Progenitor cell of endocrine pancreas (in vitro differentiated cells): ENCODE data around the gene ARHGEF2. TPM values are rescaled to one million over a fixed set of nuclear protein-coding genes. Genes with fewer than 3 reads are reported as not detected.

Source experiments
- DNase-seq: peaks from one replicate; pipeline ENCODE4 v3.0.0; 2021; ENCODE audit warnings: low spot score; ENCODE audit not compliant: unreplicated experiment
- H3K27ac Mint-ChIP-seq: 2 replicates; pipeline ENCODE4 v1.8.0; 2021; ENCODE audit warnings: mild to moderate bottlenecking, moderate library complexity, mixed read lengths
- H3K27me3 Mint-ChIP-seq: 2 replicates; pipeline ENCODE4 v1.8.0; 2021; ENCODE audit warnings: mixed read lengths
- H3K36me3 Mint-ChIP-seq: 2 replicates; pipeline ENCODE4 v1.8.0; 2022; ENCODE audit warnings: mixed read lengths; ENCODE audit not compliant: insufficient read depth
- H3K4me1 Mint-ChIP-seq: 2 replicates; pipeline ENCODE4 v1.8.0; 2021; ENCODE audit warnings: low read depth, mixed read lengths
- H3K4me3 Mint-ChIP-seq: 2 replicates; pipeline ENCODE4 v1.8.0; 2021; ENCODE audit warnings: low read depth, mild to moderate bottlenecking, moderate library complexity, mixed read lengths
- H3K9me3 Mint-ChIP-seq: 2 replicates; pipeline ENCODE4 v1.8.0; 2021; ENCODE audit warnings: low read depth, mixed read lengths
- CTCF ChIP-seq: fragments of 200-600 bp; sonication (generic); IDR thresholded peaks from one replicate; pipeline ENCODE4 v1.5.0; 2021; ENCODE audit warnings: antibody characterized with exemption, mild to moderate bottlenecking; ENCODE audit not compliant: unreplicated experiment
- total RNA-seq: library from RNA; stranded (reverse); gene quantifications from 2 replicates; pipeline ENCODE4 v1.2.1, GENCODE V29; 2021

Gene ARHGEF2
- total RNA-seq, 1 donor from 2014 or later: 103 TPM

- Mint-ChIP-seq H3K36me3 (peaks cover 4% of the 10 kb centered on the region), H3K9me3 (no peaks in the 10 kb centered on the region), H3K27me3 (no peaks in the 10 kb centered on the region), H3K4me3 (no peak overlapping the region), H3K27ac (peak overlapping the region; percentile 71), H3K4me1 (peaks cover 57% of the 10 kb centered on the region)
- TF ChIP-seq CTCF: no peak
- DNase-seq: no peak
Observed at GRCh38 chr1:155973723-155974122, 4.6 kb downstream of the ARHGEF2 start.

- peaks cover 65% of the 10 kb centered on the region for H3K4me1 Mint-ChIP-seq
Observed at GRCh38 chr1:155971910-155972809, 6.2 kb downstream of the ARHGEF2 start.

GRCh38 chr1:155970531-155971167 is 7.7 kb downstream of the ARHGEF2 start:
- H3K27me3 Mint-ChIP-seq: no peaks in the 10 kb centered on the region
- peaks cover 52% of the 10 kb centered on the region for H3K4me1 Mint-ChIP-seq
- H3K36me3 Mint-ChIP-seq: peaks cover 12% of the 10 kb centered on the region
- H3K27ac Mint-ChIP-seq: peak overlapping the region; percentile 71
- DNase-seq: no peak
- no peaks in the 10 kb centered on the region for H3K9me3 Mint-ChIP-seq
- H3K4me3 Mint-ChIP-seq: no peak overlapping the region
- no peak for TF ChIP-seq CTCF

More at GRCh38 chr1:155971910-155972809, 6.2 kb downstream of the ARHGEF2 start:
- Mint-ChIP-seq H3K36me3 (peaks cover 6% of the 10 kb centered on the region), H3K9me3 (no peaks in the 10 kb centered on the region), H3K27ac (peak overlapping the region; percentile 62), H3K4me3 (no peak overlapping the region), H3K27me3 (no peaks in the 10 kb centered on the region)
- no peak for DNase-seq
- TF ChIP-seq CTCF: no peak

GRCh38 chr1:155969377-155969791 is 9.0 kb downstream of the ARHGEF2 start:
- Mint-ChIP-seq H3K9me3 (no peaks in the 10 kb centered on the region), H3K4me1 (peaks cover 40% of the 10 kb centered on the region), H3K4me3 (no peak overlapping the region), H3K27ac (no peak overlapping the region), H3K36me3 (peaks cover 12% of the 10 kb centered on the region), H3K27me3 (no peaks in the 10 kb centered on the region)
- no peak for TF ChIP-seq CTCF
- DNase-seq: no peak

- Mint-ChIP-seq H3K4me3 (no peak overlapping the region), H3K4me1 (peaks cover 38% of the 10 kb centered on the region), H3K27me3 (no peaks in the 10 kb centered on the region), H3K36me3 (peaks cover 15% of the 10 kb centered on the region), H3K27ac (peak overlapping the region; percentile 89), H3K9me3 (no peaks in the 10 kb centered on the region)
- DNase-seq: no peak
- TF ChIP-seq CTCF: no peak
Observed at GRCh38 chr1:155968670-155969069, 9.7 kb downstream of the ARHGEF2 start.
